Measurements from ENCODE around the gene MESD. TPM values are rescaled to one million over a fixed set of nuclear protein-coding genes. Genes with fewer than 3 reads are reported as not detected.

The MESD gene
- polyA plus RNA-seq, 1 donor from 2014 or later, result 16.3 TPM

DNA sequence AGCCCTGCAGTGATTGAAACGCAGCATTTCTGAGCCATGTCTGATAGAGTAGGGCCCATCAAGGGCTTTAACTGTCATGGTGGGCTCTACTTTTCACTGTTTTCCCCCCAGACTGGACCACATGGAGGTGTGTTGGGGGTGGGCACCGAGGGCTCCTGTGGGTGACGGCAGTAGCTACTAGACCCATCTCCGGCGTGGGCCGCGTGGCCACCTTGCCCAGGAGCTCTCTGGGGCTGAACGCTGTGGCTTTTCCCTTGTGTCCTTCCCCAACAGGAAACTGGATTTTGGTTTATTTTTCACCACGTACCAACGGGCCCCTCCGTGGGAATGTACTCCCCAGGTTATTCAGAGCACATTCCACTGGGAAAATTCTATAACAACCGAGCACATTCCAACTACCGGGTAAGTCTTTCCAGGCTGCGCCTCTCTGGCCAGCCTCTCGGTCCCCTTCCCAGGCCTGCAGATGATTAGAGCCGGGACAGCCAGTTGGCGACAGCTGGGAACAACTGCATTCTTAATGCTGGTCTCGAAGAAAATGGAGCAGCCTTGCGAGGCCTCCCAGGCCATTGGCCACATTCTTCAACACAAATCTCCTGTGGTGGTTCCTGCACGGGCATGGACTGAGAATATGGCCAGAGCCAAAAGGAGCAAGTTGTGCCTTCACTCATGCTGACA lies 67.7 kb downstream of the MESD start:
- H4K20me1 ChIP-seq (ENCODE audit: insufficient read depth), result no peaks in the 10 kb centered on the region
- no peaks in the 10 kb centered on the region for H3K27me3 ChIP-seq (ENCODE audit: insufficient read depth, low read depth, low read length)
- TF ChIP-seq, protein P1, sequence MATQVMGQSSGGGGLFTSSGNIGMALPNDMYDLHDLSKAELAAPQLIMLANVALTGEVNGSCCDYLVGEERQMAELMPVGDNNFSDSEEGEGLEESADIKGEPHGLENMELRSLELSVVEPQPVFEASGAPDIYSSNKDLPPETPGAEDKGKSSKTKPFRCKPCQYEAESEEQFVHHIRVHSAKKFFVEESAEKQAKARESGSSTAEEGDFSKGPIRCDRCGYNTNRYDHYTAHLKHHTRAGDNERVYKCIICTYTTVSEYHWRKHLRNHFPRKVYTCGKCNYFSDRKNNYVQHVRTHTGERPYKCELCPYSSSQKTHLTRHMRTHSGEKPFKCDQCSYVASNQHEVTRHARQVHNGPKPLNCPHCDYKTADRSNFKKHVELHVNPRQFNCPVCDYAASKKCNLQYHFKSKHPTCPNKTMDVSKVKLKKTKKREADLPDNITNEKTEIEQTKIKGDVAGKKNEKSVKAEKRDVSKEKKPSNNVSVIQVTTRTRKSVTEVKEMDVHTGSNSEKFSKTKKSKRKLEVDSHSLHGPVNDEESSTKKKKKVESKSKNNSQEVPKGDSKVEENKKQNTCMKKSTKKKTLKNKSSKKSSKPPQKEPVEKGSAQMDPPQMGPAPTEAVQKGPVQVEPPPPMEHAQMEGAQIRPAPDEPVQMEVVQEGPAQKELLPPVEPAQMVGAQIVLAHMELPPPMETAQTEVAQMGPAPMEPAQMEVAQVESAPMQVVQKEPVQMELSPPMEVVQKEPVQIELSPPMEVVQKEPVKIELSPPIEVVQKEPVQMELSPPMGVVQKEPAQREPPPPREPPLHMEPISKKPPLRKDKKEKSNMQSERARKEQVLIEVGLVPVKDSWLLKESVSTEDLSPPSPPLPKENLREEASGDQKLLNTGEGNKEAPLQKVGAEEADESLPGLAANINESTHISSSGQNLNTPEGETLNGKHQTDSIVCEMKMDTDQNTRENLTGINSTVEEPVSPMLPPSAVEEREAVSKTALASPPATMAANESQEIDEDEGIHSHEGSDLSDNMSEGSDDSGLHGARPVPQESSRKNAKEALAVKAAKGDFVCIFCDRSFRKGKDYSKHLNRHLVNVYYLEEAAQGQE (IDR thresholded peaks at IDR 0.05; ENCODE audit: borderline replicate concordance), result no peak
- TF ChIP-seq RAD21 (conservative IDR thresholded peaks at IDR 0.05), result no peak
- no peak for TF ChIP-seq POLR2AphosphoS5 (IDR thresholded peaks at IDR 0.05)
- no peak for TF ChIP-seq TAF1 (IDR thresholded peaks at IDR 0.05; ENCODE audit: low read depth)
- no peak for TF ChIP-seq EZH2 (IDR thresholded peaks at IDR 0.05; ENCODE audit: borderline replicate concordance, insufficient read depth, low read length, poor library complexity, severe bottlenecking)
- no peak for TF ChIP-seq EP300 (conservative IDR thresholded peaks at IDR 0.05; ENCODE audit: poor library complexity, severe bottlenecking)
- TF ChIP-seq SMC3 (conservative IDR thresholded peaks at IDR 0.05; ENCODE audit: poor library complexity), result no peak
- no peak for TF ChIP-seq MXI1 (conservative IDR thresholded peaks at IDR 0.05; ENCODE audit: poor library complexity, severe bottlenecking)
- TF ChIP-seq, protein P2, sequence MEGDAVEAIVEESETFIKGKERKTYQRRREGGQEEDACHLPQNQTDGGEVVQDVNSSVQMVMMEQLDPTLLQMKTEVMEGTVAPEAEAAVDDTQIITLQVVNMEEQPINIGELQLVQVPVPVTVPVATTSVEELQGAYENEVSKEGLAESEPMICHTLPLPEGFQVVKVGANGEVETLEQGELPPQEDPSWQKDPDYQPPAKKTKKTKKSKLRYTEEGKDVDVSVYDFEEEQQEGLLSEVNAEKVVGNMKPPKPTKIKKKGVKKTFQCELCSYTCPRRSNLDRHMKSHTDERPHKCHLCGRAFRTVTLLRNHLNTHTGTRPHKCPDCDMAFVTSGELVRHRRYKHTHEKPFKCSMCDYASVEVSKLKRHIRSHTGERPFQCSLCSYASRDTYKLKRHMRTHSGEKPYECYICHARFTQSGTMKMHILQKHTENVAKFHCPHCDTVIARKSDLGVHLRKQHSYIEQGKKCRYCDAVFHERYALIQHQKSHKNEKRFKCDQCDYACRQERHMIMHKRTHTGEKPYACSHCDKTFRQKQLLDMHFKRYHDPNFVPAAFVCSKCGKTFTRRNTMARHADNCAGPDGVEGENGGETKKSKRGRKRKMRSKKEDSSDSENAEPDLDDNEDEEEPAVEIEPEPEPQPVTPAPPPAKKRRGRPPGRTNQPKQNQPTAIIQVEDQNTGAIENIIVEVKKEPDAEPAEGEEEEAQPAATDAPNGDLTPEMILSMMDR (IDR thresholded peaks at IDR 0.05; ENCODE audit: poor library complexity, severe bottlenecking), result no peak
- H3K9ac ChIP-seq (ENCODE audit: low read length), result no peak overlapping the region
- H3K36me3 ChIP-seq (ENCODE audit: insufficient read depth, low read length), result no peaks in the 10 kb centered on the region
- no peak overlapping the region for H3K27ac ChIP-seq (ENCODE audit: low read length)
- no peak overlapping the region for H2AFZ ChIP-seq (ENCODE audit: low read depth, low read length)
- H3K4me2 ChIP-seq (ENCODE audit: low read length), result no peak overlapping the region
- H3K9me2 ChIP-seq (ENCODE audit: insufficient read depth, low read length), result no peaks in the 10 kb centered on the region
- H3K9me3 ChIP-seq (ENCODE audit: low read length), result no peaks in the 10 kb centered on the region
- H3K79me2 ChIP-seq (replicated peaks; ENCODE audit: insufficient read depth, low read length), result no peaks in the 10 kb centered on the region
- no peaks in the 10 kb centered on the region for H3F3A ChIP-seq (ENCODE audit: insufficient read depth, low read length, poor library complexity, severe bottlenecking)
- H3K4me3 ChIP-seq (ENCODE audit: low read length), result no peak overlapping the region

DNA sequence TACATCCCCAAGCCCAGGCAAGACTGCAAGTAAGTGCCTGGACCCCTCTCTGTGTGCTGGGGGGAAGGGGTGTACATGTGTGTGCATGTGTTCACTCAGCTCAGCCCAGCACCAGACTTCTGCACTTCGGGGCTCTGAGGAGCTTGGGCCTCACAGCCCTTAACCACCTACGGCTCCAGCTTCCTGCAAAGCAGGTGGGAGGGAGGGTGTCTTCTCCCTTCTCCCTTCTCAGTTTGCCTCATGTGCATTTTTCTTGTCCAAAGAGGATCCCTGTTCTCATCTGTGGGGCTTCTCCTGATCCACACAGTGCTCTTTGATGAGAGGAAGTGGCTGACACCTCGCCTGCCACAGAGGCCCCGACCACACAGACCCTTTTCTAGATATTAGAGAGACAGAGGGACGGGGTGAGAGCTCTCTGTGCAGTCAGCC lies 69.3 kb downstream of the MESD start:
- Histone ChIP-seq H3K4me3 (ENCODE audit: low read length) (no peak overlapping the region), H3K9me3 (ENCODE audit: low read length) (no peaks in the 10 kb centered on the region), H3K27ac (ENCODE audit: low read length) (no peak overlapping the region), H3F3A (ENCODE audit: insufficient read depth, low read length, poor library complexity, severe bottlenecking) (no peaks in the 10 kb centered on the region), H3K79me2 (replicated peaks; ENCODE audit: insufficient read depth, low read length) (no peaks in the 10 kb centered on the region), H4K20me1 (ENCODE audit: insufficient read depth) (no peaks in the 10 kb centered on the region), H3K4me2 (ENCODE audit: low read length) (no peak overlapping the region), H2AFZ (ENCODE audit: low read depth, low read length) (no peak overlapping the region), H3K27me3 (ENCODE audit: insufficient read depth, low read depth, low read length) (no peaks in the 10 kb centered on the region), H3K36me3 (ENCODE audit: insufficient read depth, low read length) (no peaks in the 10 kb centered on the region), H3K9me2 (ENCODE audit: insufficient read depth, low read length) (no peaks in the 10 kb centered on the region), H3K9ac (ENCODE audit: low read length) (no peak overlapping the region)
- TF ChIP-seq SMC3 (conservative IDR thresholded peaks at IDR 0.05; ENCODE audit: poor library complexity) (no peak), TAF1 (IDR thresholded peaks at IDR 0.05; ENCODE audit: low read depth) (no peak), EZH2 (IDR thresholded peaks at IDR 0.05; ENCODE audit: borderline replicate concordance, insufficient read depth, low read length, poor library complexity, severe bottlenecking) (no peak), RAD21 (conservative IDR thresholded peaks at IDR 0.05) (no peak), MXI1 (conservative IDR thresholded peaks at IDR 0.05; ENCODE audit: poor library complexity, severe bottlenecking) (no peak), EP300 (conservative IDR thresholded peaks at IDR 0.05; ENCODE audit: poor library complexity, severe bottlenecking) (no peak), POLR2AphosphoS5 (IDR thresholded peaks at IDR 0.05) (no peak)
- TF ChIP-seq, protein P1 (IDR thresholded peaks at IDR 0.05; ENCODE audit: borderline replicate concordance), result no peak
- TF ChIP-seq, protein P2 (IDR thresholded peaks at IDR 0.05; ENCODE audit: poor library complexity, severe bottlenecking), result no peak
